ENCODE measurements around the gene FAM47E.
"Not testable (repeated sequence)": the region's sequence is repeated elsewhere in the genome, so short reads cannot be mapped to it uniquely, and the experiment has no call there.

The FAM47E gene

DNA sequence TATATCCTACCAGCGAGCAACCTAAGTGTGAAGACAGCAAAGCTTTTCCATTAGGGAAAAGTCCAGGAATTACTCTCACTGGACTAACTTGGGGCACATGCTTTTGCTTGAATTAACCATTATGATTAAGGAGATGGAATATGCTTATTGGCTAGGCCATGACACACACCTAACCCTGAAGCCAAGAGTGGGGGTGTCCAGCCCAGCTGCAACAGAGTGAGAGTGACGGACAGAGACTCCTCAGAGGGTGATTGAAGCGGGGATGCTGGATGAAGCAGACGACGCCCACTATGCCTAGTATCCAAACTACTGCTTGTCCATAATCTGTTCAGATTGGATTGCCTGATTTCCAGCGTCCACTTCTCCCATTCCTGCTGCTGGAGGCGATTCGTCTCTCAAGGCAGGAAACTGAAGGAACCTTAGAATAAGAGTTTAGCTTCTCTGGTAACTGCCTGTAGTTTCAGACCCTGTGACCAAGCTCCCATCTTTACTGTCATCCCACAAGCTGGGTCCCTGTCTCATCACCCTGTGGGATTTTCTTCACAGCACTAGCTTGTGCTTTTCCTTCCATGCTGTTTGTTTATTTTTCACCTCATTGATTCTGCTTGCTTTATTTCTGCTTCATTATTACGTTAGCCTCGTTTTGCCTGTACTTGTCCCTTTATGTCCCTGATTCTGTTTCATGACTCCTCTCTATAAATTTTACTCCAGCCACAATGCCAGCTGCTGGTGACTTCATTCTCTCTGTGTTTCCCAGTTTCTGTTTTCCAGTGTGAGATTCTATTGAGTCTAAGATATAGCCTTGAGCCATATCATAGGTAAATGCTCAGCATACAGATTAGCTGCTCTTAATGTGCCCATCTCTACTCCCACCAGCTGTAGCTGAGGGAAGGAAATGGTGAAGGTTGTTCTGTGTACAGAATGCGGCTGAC is 19.0 kb downstream of the FAM47E start:
- DNase-seq (ENCODE audit: low read depth) = no peak

DNA sequence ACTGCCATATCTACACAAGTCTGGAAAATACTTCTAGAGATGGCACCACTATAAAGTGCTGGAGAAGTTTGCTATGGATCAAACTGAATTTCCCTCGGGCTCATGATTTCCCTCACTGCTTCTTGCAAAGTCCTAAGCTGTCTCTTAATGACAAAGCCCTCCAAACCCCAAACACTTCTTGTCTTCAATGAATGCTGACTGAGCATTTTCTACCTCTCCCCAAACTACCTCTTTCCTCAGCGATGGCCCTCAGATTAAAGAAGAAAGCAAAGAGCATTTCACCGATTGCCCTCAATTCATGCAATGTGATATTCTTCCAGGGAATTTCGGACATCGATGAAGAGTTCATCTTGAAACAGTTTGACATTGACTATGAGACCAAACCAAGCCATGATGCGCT is 19.7 kb downstream of the FAM47E start:
- no peak for DNase-seq (ENCODE audit: low read depth)

DNA sequence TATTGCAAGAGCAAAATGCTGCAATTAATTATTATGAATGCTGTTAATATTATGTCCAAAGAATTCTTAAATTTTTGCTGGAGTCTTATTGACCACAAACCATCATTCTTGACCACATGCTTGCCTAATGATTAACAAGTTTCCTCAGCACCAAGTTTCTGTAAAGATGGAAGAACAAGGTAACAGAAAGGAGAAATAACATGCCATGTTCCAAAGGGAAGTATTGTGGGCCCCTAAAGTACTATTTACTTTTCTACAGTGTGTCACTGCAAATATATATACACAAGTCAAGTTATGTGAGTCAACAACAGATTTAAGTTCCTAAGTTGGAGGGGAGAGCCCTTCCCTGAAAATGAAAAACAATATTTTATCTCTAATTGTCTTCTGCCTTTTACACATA is 20.6 kb downstream of the FAM47E start:
- DNase-seq (ENCODE audit: low read depth) = no peak

DNA sequence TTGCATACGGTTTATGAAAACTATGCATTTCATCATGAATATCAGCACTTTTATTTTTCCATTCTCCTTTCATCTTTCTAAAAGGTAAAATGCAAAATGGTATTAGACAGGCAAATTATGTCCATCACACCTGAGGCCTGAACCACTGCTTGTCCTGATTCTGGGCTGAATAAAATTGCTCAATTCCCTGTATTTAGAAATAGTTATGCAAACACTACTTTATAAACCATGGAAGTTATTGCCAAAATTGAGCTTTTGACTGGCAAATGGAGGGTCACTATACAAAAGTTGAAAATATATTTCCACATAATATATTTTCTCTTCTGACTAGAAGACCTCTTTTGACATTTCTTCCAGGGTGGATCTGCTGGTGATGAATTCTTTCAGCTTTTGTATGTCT is 21.1 kb downstream of the FAM47E start:
- DNase-seq (ENCODE audit: low read depth) = no peak

DNA sequence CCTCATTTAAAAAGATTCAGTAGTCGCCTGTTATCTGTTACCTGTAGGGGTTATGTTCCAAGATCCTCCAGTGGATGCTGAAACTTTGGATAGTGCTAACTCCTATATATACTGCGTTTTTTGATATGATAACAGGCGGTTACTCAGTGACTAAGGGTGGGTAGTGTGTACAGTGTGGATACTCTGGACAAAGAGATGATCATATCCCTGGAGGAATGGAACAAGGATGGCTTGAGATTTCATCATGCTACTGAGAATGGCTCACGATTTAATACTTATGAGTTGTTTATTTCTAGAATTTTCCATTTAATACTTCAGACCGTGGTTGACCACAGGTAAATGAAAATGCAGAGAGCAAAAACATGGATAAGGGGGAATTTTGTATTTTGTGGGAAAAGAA is 21.5 kb downstream of the FAM47E start:
- no peak for DNase-seq (ENCODE audit: low read depth)

DNA sequence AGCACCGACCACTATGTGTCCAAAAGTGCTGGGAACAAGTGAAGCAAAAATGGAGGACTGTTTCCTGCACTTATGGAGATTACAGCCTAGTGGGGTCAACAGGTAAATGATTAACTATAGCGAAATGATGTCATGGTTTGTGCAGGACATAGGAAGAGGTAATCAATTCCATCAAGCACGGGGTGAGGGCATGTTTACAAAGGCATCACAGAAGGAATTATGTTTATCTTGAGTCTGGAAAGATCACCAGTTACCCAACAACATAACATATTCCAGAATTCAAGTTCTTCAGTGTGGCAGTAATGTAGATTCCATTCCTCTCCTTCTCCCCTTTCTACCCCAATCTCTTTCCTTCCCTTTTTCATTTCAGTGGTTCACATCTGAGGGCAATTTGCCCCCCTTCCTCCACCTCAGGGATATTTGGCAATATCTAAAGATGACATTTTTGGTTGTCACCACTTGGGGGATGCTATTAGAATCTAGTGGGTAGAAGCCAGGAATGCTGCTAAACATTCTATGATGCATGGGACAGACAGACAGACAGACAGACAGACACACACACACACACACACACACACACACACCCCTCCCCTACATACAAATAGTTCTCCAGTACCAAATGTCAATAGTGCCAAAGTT is 24.1 kb downstream of the FAM47E start:
- DNase-seq (ENCODE audit: low read depth) = no peak

DNA sequence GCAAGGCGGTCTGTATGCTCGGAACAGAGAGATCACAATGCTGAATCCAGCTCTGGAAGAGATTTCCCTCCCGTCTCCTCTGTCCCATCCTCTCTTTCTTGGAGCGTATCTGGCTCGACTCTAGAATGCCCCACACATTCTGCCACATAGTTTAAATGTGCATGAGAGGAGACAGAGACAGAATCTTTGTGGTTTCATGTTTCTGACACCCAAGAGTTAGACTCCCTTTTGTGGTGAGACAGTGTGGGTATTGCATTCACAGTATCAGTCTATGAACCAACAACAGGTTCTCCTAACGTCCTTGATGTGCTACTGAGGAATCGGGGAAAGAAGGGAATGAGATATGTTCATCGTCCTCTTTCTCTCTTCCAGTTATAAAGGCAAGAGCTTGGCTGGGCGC is 25.3 kb downstream of the FAM47E start:
- DNase-seq (ENCODE audit: low read depth) = no peak

DNA sequence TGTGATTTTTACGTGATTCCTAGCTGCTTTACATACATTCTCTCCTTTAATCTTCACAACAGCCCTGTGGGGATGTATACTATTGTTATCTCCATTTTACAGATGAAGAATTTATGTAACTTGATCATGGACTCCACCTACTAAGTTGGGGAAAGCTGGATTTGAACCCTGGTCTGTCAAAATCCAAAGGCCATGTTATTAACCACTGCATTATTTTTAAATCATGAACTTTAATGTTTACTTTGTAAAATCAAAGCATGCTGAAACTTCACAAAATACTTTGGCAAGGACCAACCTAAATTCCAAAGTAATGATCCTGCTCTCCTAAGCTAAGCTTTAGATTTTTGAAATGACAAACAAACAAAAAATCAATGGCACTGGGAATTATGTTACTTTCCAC is 26.1 kb downstream of the FAM47E start:
- no peak for DNase-seq (ENCODE audit: low read depth)

DNA sequence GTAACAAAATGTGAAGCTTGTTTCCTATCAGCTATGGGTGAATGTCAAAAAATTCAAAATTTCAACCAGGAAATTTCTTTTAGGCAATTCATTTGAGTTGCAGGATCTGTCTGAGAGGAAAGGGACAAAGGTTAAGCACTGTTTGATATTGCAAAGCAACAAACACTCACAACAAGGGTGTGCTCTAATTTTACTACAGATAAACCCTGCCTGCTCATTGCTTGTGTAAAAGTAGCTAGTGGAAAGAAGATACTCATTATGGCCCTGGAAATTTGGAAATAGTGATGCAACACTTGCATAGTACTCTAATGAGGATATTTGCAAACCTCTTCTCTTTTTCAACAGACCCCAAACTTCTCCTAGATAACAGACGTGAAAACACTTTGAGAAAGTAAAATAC is 27.1 kb downstream of the FAM47E start:
- no peak for DNase-seq (ENCODE audit: low read depth)

DNA sequence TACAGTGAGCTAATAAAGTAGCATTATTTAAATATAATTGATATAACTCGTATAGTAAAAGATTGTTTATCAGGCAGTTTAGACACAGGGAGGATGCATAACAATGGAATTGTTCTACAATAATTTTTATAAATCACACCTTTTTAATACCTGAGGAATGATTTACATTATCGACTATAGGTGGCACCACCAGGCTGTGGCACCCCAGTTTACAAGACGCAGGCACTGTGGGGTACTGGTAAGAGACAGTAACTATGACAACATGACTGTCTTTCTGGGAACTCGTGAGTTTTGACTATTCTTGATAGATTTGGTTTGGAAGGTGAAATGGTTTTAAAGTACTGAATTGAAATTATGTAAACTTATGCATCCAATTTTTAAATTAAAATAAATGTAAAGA is 27.9 kb downstream of the FAM47E start:
- no peak for DNase-seq (ENCODE audit: low read depth)

DNA sequence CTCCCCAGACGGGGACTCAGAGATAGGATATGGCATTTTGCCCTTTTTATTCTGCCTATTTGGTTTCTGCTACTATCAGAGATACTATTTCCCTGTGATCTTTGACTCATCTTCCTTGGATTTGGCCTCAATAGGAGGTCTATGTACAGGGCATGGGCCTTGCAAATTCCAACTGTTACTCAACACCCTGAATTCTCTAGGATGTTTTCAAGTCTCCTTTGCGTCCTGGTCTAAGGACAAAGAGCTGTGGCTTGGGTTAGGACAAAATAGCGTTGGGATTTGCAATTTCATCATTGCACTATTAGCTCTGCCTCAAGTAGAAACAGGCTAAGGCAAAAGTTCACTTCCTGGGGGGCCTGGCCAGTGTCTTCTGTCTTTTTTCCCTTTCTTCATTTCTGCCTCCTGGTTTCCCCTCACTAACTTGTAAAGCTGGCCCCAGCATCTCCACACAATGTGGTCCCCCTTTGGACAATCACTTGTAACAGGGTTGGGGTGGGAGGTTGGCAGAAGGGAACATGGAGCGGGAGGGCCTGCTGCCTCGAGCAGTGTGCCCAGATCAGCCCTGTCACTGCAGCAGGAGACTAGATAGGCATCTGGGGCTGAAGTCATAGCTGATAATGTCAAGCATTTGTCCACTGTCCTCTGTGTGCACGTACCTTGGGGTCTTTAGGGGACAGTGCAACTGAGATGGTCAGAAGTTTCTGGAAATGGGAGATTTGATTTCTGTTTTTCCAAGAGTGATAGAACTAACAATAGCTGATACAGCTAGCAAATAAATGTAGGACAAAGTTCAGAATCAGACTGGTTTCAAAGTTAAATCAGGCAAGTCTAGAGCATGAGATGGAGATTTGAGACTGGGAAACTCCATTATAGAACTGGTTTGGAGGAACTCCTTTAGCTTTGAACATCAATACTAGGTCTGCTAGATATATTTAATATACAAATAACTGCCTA is 29.2 kb downstream of the FAM47E start:
- no peak for DNase-seq (ENCODE audit: low read depth)

DNA sequence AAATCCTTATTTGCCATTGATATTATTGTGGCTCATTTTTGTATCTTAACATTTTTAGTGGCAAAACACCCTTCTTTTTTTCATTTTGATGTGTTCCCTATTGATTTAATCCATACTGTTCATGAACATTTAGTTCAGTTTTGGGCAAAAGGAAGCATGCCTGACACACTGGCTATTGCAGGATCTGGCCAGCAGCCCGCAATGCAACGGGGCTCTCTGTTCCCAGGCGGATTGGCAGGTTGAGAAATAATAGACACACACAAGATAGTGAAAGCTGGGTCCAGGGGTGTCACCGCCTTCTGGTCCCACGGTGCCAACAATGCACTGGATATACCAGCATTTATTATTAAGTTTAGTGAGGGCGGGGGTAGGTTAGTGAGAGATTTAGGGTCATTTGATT is 30.1 kb downstream of the FAM47E start:
- DNase-seq (ENCODE audit: low read depth) = not testable (repeated sequence)

DNA sequence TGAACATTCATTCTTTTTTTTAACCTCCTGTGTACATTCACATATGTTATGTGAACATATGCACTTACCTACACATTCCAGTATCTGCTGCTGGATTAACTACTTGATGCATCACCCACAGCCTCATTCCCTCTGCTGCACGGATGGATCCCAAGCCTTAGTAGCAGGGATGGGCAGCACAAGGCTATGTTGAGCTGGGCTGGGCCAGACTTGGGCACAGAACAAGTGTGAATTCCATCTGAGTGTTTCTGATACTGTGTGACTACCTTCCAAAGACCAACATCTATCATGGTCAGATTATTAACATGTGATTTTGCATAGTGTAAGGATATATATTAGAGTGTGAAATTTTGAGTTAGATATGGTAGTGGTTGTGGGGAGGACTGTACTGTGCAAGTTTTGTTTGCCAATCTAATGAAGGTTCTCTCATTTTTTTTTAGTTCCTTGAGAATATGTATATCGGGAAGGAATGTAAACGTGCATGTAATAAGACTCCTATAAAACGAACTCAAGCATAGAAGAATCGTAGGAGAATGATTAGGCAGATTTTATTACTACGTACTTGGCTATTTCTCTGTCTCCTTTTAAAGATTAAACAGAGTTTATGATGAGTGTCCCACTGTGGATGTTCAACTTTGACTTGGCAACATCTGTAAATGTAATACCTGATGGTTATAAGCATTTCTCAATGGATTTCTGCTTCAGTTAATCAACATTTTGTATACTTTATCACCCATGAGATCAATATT is 31.6 kb downstream of the FAM47E start:
- DNase-seq (ENCODE audit: low read depth) = no peak

DNA sequence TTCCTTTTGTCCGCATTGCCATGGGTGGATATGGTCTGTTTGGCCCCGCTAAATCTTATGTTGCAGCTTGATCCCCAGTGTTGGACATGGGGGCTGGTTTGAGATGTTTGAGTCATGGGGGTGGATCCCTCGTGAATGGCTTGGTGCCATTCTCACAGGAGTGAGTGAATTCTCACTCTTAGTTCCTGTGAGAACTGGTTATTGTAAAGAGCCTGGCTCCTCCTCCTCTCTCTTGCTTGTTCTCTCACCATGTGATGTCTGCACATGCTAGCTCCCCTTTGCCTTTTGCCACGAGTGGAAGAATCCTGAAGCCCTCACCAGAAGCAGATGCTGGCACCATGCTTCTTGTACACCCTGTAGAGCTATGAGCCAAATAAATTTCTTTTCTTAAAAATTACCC is 32.4 kb downstream of the FAM47E start:
- DNase-seq (ENCODE audit: low read depth) = no peak

DNA sequence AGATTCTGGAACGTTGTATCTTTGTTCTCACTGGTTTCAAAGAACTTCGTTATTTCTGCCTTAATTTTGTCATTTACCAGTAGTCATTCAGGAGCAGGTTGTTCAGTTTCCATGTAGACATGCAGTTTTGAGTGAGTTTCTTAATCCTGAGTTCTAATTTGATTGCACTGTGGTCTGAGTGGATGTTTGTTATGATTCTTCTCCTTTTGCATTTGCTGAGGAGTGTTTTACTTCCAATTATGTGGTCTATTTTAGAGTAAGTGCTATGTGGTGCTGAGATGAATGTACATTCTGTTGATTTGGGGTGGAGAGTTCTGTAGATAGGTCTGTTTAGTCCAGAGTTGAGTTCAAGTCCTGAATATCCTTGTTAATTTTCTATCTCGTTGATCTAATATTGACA is 36.3 kb downstream of the FAM47E start:
- not testable (repeated sequence) for DNase-seq (ENCODE audit: low read depth)

DNA sequence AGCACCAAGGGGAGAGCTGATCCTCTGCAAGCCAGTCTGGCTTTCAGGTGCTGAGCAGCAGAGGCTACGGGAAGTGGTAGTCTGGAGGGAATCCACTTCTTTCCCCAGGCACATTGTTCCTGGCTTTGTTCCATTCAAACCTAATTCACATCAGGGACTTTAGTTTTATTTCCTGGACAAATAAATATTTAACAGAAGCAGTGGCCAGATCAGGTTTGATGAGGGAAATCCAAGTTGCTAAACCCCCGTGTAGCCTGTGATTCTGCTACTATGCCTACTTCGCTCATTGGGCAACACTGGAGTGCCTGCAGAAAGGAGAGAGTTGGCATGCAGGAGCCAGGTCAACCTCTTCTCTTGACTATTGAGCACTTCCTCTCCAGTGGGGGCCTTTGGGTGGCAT is 41.2 kb downstream of the FAM47E start:
- DNase-seq (ENCODE audit: low read depth) = no peak

DNA sequence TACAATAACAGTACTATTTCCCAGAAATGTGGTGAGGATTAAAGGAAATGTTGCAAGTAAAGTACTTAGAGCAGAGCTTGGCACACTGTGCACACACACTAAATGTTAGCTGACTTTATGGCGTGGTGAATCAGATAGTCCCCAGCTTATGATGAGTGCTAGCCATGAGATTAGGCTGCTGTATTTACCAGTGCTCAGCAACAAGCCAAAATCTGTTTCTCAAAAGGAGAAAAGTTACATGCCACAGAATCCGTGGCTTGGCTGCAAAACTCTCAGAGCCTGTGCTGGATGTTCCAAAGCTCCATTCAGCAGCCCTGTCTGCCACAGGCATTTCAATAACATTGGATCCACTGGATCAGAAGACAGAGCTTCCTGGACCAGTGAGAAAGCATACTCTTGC is 42.3 kb downstream of the FAM47E start:
- no peak for DNase-seq (ENCODE audit: low read depth)

DNA sequence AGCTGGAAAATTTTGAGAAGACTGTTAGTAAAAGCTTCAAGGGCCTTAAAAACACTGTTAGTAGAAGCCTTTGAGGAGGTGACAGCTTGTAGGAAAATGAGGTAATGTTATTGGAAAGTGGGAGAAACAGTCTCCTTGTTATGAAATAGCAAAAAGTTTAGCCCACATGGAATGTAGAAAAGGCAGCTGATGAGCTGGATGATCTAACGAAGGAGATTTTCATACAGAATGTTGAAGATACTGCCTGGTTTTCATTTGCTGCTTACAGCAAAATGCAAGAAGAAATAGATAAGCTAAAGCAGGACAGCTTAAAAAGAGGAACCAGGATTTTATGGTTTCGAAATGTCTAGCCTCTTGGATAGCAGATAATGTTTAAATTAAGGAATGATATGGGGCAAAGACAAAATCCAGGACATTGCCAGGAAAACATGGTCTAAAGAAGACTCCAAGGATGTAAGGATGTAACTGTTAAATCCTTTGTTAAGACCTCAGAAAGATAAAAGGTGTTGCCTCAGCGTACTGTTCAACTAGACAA is 44.8 kb downstream of the FAM47E start:
- DNase-seq (ENCODE audit: low read depth) = no peak

DNA sequence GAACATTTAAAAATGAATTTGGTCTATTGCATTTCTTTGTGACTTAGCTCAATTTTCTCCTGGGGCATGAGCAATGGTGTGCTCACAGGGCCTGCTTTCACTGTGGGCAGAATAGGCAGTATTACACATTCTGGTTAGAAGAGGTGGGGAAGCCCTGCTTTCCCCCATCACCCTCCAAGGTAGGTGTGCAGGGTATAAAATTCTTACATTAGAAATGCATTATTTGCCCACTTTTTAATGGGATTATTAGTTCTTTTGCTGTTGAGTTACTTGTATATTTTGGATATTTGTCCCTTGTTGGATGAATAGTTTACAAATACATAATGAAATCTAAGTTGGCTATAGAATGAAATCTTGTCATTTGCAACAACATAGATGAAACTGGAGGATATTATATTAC is 46.7 kb downstream of the FAM47E start:
- no peak for DNase-seq (ENCODE audit: low read depth)

DNA sequence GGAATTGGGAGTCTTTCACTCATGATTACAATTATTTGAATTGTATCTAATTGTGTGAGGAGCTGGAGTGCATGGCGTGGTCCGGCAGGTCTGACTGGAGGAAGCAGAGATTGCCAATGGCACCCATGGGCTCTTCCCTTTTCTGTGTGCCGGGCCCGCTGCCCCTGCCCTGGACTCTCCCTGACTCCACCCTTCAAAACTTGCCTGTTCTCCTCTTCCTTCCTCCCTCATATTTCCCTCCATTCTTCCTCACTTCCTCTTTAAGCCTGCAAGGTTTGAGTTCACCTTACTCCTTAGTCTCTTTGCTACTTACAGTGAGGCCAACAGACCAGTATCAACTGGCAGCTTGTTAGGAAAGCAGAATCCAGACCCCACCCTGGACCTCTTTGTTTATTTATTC is 48.5 kb downstream of the FAM47E start:
- DNase-seq (ENCODE audit: low read depth) = no peak

DNA sequence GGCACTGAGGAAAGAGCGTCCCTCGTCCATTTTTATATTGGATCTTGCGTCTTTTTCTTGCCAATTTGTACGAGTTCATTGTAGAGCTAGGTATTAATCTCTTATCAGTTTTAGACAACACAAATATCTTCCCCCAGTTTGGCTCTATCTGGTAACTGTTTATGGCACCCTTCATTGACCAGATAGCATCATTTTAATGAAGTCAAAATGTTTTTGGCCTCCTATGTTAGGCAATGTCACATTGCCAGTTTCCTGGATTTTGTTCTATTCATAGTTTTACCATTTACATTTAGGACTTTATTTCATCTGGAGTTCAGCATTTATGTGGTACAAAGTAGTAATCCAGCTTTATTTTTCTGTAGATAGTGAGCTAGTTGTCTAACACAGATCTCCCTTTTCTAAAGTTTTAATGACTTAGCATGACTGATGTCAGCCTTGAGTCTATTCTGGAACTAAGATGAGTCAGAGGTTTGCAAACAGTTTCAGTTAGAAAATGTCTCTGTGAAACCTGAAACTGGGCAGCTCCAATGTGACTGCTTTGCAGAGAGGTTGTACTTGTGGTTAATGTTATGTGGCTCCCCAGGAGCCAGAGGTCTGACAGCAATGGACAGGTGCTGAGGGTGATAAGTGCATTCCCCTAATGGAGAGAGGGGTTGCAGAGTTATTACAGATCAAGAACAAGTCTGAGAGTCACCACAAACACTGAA is 49.7 kb downstream of the FAM47E start:
- no peak for DNase-seq (ENCODE audit: low read depth)
